ENCODE results near the gene VGLL1. TPM values are rescaled to one million over a fixed set of nuclear protein-coding genes. Genes with fewer than 3 reads are reported as not detected.

VGLL1 gene
- total RNA-seq, 2 donors from 2014 or later: not detected

DNA sequence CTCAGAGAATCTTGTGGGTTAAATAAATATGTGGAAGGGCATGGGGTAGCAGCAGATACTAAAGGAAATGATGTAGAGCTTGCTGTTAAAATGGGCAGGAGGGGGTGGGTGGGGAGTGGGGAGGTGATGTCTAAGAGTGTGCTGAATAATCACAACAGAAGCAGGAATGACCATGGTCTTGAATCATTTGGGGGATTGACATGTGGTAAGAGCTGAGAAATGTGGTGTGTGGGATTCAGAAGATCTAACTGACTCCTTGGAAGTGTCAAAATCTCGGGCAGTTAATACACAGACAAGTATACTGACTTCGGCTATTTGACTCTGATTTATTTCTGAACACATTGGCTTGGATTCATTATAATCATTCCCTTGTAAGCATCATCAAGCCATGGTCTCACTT, 6.8 kb downstream of the VGLL1 start:
- H3K4me3 ChIP-seq: no peak overlapping the region
- no peaks in the 10 kb centered on the region for H3K9me3 ChIP-seq
- H3K27ac ChIP-seq: no peak overlapping the region
- TF ChIP-seq CTCF (IDR thresholded peaks at IDR 0.05): no peak
- no peaks in the 10 kb centered on the region for H3K4me1 ChIP-seq (ENCODE audit: control insufficient read depth in 1 of 2, low read depth in 2 of 2)
- DNase-seq (ENCODE audit: low spot score): no peak
- no peaks in the 10 kb centered on the region for H3K27me3 ChIP-seq (replicated peaks; ENCODE audit: insufficient read depth)
- H3K36me3 ChIP-seq: no peaks in the 10 kb centered on the region
- ATAC-seq (ENCODE audit: insufficient number of reproducible peaks, low FRiP score, low read depth): no peak

DNA sequence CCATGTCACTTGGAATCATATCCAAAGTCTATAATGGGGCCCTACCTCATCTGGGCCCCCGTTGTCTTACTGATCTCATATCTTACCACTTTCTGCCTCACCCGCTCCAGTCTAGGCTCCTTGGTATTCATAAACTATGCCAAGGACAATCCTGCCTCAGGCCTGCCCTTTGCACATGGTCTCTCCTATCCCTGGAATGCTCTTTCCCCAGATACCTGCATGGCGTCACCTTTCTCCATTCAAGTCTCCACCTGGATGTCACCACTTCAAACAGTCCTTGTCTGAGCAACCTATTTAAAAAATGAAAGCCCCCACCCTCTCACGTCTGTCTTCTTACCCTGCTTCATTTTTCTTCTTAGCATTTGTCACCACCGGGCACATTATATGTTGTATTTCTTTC, 8.2 kb downstream of the VGLL1 start:
- no peak for TF ChIP-seq CTCF (IDR thresholded peaks at IDR 0.05)
- Histone ChIP-seq H3K27me3 (replicated peaks; ENCODE audit: insufficient read depth) (no peaks in the 10 kb centered on the region), H3K4me3 (no peak overlapping the region), H3K4me1 (ENCODE audit: control insufficient read depth in 1 of 2, low read depth in 2 of 2) (no peaks in the 10 kb centered on the region), H3K9me3 (no peaks in the 10 kb centered on the region), H3K27ac (no peak overlapping the region), H3K36me3 (no peaks in the 10 kb centered on the region)
- ATAC-seq (ENCODE audit: insufficient number of reproducible peaks, low FRiP score, low read depth) (no peak), DNase-seq (ENCODE audit: low spot score) (no peak)

- H3K4me1 ChIP-seq (ENCODE audit: control insufficient read depth in 1 of 2, low read depth in 2 of 2): no peaks in the 10 kb centered on the region
- no peaks in the 10 kb centered on the region for H3K36me3 ChIP-seq
- no peaks in the 10 kb centered on the region for H3K27me3 ChIP-seq (replicated peaks; ENCODE audit: insufficient read depth)
- no peak overlapping the region for H3K4me3 ChIP-seq
- no peaks in the 10 kb centered on the region for H3K9me3 ChIP-seq
- ATAC-seq (ENCODE audit: insufficient number of reproducible peaks, low FRiP score, low read depth) (no peak), DNase-seq (ENCODE audit: low spot score) (no peak)
- no peak overlapping the region for H3K27ac ChIP-seq
- TF ChIP-seq CTCF (IDR thresholded peaks at IDR 0.05): no peak
Observed at GRCh38 chrX:136541294-136541693, 9.3 kb downstream of the VGLL1 start.

- DNase-seq (ENCODE audit: low spot score): no peak
- Histone ChIP-seq H3K27ac (no peak overlapping the region), H3K36me3 (no peaks in the 10 kb centered on the region), H3K27me3 (replicated peaks; ENCODE audit: insufficient read depth) (no peaks in the 10 kb centered on the region), H3K4me3 (no peak overlapping the region), H3K4me1 (ENCODE audit: control insufficient read depth in 1 of 2, low read depth in 2 of 2) (no peaks in the 10 kb centered on the region), H3K9me3 (no peaks in the 10 kb centered on the region)
- ATAC-seq (ENCODE audit: insufficient number of reproducible peaks, low FRiP score, low read depth): no peak
- TF ChIP-seq CTCF (IDR thresholded peaks at IDR 0.05): no peak
Observed at GRCh38 chrX:136542281-136542680, 10.3 kb downstream of the VGLL1 start.

GRCh38 chrX:136546371-136546781, 14.4 kb downstream of the VGLL1 start:
- H3K4me3 ChIP-seq: no peak overlapping the region
- no peak overlapping the region for H3K27ac ChIP-seq
- no peaks in the 10 kb centered on the region for H3K27me3 ChIP-seq (replicated peaks; ENCODE audit: insufficient read depth)
- H3K4me1 ChIP-seq (ENCODE audit: control insufficient read depth in 1 of 2, low read depth in 2 of 2): no peaks in the 10 kb centered on the region
- ATAC-seq (ENCODE audit: insufficient number of reproducible peaks, low FRiP score, low read depth): no peak
- no peaks in the 10 kb centered on the region for H3K36me3 ChIP-seq
- no peak for TF ChIP-seq CTCF (IDR thresholded peaks at IDR 0.05)
- no peak for DNase-seq (ENCODE audit: low spot score)
- H3K9me3 ChIP-seq: no peaks in the 10 kb centered on the region

All from thoracic aorta (tissue), 2 donors.